DOHH2 (cell line): ENCODE data around the gene FKBP6.

Source experiments
- EZH2phosphoT487 ChIP-seq: fragments of 200-600 bp; sonication (generic); IDR thresholded peaks from 2 replicates; pipeline ENCODE4 v1.6.1; 2017; ENCODE audit warnings: borderline replicate concordance, mild to moderate bottlenecking, antibody characterized with exemption, low read length, moderate library complexity, mixed read lengths
- TF ChIP-seq, protein P1 (sequence below): fragments of 200-600 bp; sonication (generic); IDR thresholded peaks from one replicate; pipeline ENCODE4 v1.5.1; 2014; ENCODE audit warnings: antibody characterized with exemption, mild to moderate bottlenecking, low read depth, low read length; ENCODE audit not compliant: poor library complexity, severe bottlenecking

DNA sequence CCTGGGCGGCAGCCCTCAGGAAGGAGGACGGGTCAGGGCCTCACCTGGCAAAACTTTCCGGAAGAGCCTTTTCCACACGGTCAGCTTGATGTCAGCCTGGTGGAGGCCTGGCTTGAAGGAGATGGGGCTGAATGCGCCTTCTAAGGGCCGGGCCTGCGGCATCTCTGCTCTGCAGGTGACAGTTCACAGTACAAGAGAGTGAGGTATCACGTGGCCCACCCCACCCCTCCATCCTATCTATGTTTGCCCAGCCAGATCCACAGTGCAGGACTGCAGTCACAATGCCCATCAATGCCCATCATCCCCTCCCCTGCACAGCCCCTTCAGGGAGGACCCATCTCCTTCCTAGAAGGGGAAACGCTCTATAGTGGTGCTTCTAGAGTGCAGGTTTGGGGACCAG, 11.4 kb upstream of the FKBP6 start:
- TF ChIP-seq, protein P1, sequence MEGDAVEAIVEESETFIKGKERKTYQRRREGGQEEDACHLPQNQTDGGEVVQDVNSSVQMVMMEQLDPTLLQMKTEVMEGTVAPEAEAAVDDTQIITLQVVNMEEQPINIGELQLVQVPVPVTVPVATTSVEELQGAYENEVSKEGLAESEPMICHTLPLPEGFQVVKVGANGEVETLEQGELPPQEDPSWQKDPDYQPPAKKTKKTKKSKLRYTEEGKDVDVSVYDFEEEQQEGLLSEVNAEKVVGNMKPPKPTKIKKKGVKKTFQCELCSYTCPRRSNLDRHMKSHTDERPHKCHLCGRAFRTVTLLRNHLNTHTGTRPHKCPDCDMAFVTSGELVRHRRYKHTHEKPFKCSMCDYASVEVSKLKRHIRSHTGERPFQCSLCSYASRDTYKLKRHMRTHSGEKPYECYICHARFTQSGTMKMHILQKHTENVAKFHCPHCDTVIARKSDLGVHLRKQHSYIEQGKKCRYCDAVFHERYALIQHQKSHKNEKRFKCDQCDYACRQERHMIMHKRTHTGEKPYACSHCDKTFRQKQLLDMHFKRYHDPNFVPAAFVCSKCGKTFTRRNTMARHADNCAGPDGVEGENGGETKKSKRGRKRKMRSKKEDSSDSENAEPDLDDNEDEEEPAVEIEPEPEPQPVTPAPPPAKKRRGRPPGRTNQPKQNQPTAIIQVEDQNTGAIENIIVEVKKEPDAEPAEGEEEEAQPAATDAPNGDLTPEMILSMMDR, result no peak
- TF ChIP-seq EZH2phosphoT487, result no peak
